HG02938 (cell line): ENCODE results near the gene NT5C3B.
"Not testable (repeated sequence)": the region's sequence is repeated elsewhere in the genome, so short reads cannot be mapped to it uniquely, and the experiment has no call there.

Experiments
- ATAC-seq: cut with Tn5 transposase; IDR thresholded peaks from one replicate; pipeline ENCODE4 v1.9.1; 2021; ENCODE audit warnings: mild to moderate bottlenecking, moderate library complexity; ENCODE audit not compliant: unreplicated experiment

Gene NT5C3B

GRCh38 chr17:41785091-41785858 lies 50.8 kb downstream of the NT5C3B start:
- no peak for ATAC-seq

GRCh38 chr17:41784207-41784744 lies 51.8 kb downstream of the NT5C3B start:
- no peak for ATAC-seq

GRCh38 chr17:41782142-41782541 lies 53.9 kb downstream of the NT5C3B start:
- no peak for ATAC-seq

GRCh38 chr17:41781404-41782110 lies 54.5 kb downstream of the NT5C3B start:
- no peak for ATAC-seq

- ATAC-seq = no peak
Observed at GRCh38 chr17:41779954-41780353, 56.1 kb downstream of the NT5C3B start.

- no peak for ATAC-seq
Observed at GRCh38 chr17:41777574-41778188, 58.4 kb downstream of the NT5C3B start.

- no peak for ATAC-seq
Observed at GRCh38 chr17:41777157-41777573, 58.9 kb downstream of the NT5C3B start.

GRCh38 chr17:41776262-41776900 lies 59.7 kb downstream of the NT5C3B start:
- not testable (repeated sequence) for ATAC-seq

GRCh38 chr17:41775394-41776226 lies 60.4 kb downstream of the NT5C3B start:
- no peak for ATAC-seq
